Prostate gland (tissue), 2 donors: ENCODE results near the gene DEFB110. TPM values are rescaled to one million over a fixed set of nuclear protein-coding genes. Genes with fewer than 3 reads are reported as not detected.

Experiments
- DNase-seq: peaks from one replicate; pipeline ENCODE4 v3.0.0-alpha.2; 2019; ENCODE audit warnings: low spot score
- H3K27ac ChIP-seq, 2 donors: fragments of 200-600 bp; sonication (generic); 2 replicates each; pipeline ENCODE4 v1.5.1; 2017 to 2019
- H3K27me3 ChIP-seq: fragments of 200-600 bp; sonication (generic); replicated peaks from 2 replicates; pipeline ENCODE4 v1.5.1; 2019; ENCODE audit not compliant: insufficient read depth
- H3K36me3 ChIP-seq, 2 donors: fragments of 200-600 bp; sonication (generic); 1 replicate in 1 of 2; 2 replicates in 1 of 2; pipeline versions ENCODE4 v1.5.1 to v1.8.1; 2017 to 2019
- H3K4me1 ChIP-seq: fragments of 200-600 bp; sonication (generic); replicated peaks from 2 replicates; pipeline ENCODE4 v1.5.1; 2019
- H3K4me3 ChIP-seq, 2 donors: fragments of 200-600 bp; sonication (generic); 2 replicates each; pipeline ENCODE4 v1.5.1; 2017 to 2019
- H3K9me3 ChIP-seq: fragments of 200-600 bp; sonication (generic); 2 replicates; pipeline ENCODE4 v1.5.1; 2017
- POLR2A ChIP-seq: fragments of 450-650 bp; IDR thresholded peaks from one replicate; pipeline ENCODE4 v1.6.1; 2016; ENCODE audit warnings: antibody characterized with exemption, mild to moderate bottlenecking
- POLR2AphosphoS5 ChIP-seq: sonication (generic); formaldehyde crosslinking; IDR thresholded peaks from one replicate; pipeline ENCODE4 v1.6.1; 2017; ENCODE audit warnings: antibody characterized with exemption
- WGBS: methylation state at CpG from one replicate; pipeline ENCODE4 v1.1.5; 2018; 5-methylcytosine and 5-hydroxymethylcytosine counted together
- intact Hi-C: fragments of 100-400 bp; cut with DNase I; formaldehyde crosslinking; loops from one replicate; pipeline ENCODE4 v1.14.2; 2022
- total RNA-seq, 2 donors: library from RNA; depleted of rRNA; stranded (reverse); fragments of >200 nt; gene quantifications; one replicate each; pipeline ENCODE4 v1.1.0, GENCODE V29; 2016
- TF ChIP-seq, protein P1 (sequence below), 4 experiments: fragments of 200-600 bp in 2 of 4; fragments of 450-650 bp in 2 of 4; sonication (generic) in 2 of 4; IDR thresholded peaks; 1 replicate in 3 of 4; 2 replicates in 1 of 4; pipeline ENCODE4 v1.5.1; 2016 to 2019; ENCODE audit warnings: antibody characterized with exemption in 4 of 4, mild to moderate bottlenecking in 2 of 4, moderate library complexity in 2 of 4

Gene DEFB110
- total RNA-seq, 2 donors from 2014 or later = not detected

DNA sequence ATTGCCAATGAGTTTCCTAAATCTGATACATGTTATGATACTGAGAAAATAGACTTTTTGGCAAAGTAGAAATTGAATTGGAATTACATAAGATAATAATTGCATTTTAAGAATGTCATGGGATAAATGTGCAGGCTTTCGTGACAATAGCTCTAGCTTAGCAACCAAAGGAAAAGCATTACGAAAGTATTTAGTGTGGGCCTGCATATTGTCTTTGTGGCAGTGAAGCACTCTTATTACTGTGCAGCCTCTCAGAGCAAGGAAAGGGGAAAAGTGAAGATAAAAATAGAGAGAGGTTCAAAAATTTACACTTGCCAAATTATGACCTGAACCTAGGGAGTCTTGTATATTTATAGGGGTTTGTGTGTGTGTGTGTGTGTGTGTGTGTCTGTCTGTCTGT, 39.7 kb downstream of the DEFB110 start:
- WGBS = 94% methylated on average over 2 of the region's 2 CpGs
- H3K4me3 ChIP-seq = no peak overlapping the region
- no peaks in the 10 kb centered on the region for H3K4me1 ChIP-seq
- TF ChIP-seq POLR2A (no peak), POLR2AphosphoS5 (no peak)
- TF ChIP-seq, protein P1, sequence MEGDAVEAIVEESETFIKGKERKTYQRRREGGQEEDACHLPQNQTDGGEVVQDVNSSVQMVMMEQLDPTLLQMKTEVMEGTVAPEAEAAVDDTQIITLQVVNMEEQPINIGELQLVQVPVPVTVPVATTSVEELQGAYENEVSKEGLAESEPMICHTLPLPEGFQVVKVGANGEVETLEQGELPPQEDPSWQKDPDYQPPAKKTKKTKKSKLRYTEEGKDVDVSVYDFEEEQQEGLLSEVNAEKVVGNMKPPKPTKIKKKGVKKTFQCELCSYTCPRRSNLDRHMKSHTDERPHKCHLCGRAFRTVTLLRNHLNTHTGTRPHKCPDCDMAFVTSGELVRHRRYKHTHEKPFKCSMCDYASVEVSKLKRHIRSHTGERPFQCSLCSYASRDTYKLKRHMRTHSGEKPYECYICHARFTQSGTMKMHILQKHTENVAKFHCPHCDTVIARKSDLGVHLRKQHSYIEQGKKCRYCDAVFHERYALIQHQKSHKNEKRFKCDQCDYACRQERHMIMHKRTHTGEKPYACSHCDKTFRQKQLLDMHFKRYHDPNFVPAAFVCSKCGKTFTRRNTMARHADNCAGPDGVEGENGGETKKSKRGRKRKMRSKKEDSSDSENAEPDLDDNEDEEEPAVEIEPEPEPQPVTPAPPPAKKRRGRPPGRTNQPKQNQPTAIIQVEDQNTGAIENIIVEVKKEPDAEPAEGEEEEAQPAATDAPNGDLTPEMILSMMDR (IDR thresholded peaks at IDR 0.05) = no peak
- no peaks in the 10 kb centered on the region for H3K27me3 ChIP-seq
- intact Hi-C loops = no loop called here
- DNase-seq = no peak
- H3K9me3 ChIP-seq = no peaks in the 10 kb centered on the region
- no peaks in the 10 kb centered on the region for H3K36me3 ChIP-seq
- no peak overlapping the region for H3K27ac ChIP-seq

DNA sequence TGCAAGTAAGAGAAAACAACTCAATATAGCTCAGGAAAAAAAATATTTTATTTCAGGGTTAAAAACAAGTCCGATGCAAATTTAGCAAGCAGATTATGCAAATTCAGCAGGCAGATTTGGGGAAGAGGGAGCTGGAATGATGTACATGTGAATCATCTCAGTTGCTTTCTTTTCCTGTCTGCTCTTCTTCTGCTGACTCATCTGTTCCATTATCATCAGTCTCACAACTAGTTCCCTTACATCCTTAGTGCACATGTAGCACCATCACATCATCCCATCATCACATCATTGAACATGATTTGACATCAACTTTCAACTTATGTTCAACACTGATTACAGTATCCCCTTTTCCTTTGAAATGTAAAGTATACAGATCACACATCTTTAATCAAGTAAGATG, 40.9 kb downstream of the DEFB110 start:
- H3K4me3 ChIP-seq = no peak overlapping the region
- no peaks in the 10 kb centered on the region for H3K4me1 ChIP-seq
- no peak for DNase-seq
- TF ChIP-seq POLR2AphosphoS5 (no peak), POLR2A (no peak)
- TF ChIP-seq, protein P1 (IDR thresholded peaks at IDR 0.05) = no peak
- no peaks in the 10 kb centered on the region for H3K36me3 ChIP-seq
- H3K27ac ChIP-seq = no peak overlapping the region
- intact Hi-C loops = no loop called here
- no peaks in the 10 kb centered on the region for H3K9me3 ChIP-seq
- WGBS = 88% methylated on average over 1 of the region's 1 CpG
- H3K27me3 ChIP-seq = no peaks in the 10 kb centered on the region

DNA sequence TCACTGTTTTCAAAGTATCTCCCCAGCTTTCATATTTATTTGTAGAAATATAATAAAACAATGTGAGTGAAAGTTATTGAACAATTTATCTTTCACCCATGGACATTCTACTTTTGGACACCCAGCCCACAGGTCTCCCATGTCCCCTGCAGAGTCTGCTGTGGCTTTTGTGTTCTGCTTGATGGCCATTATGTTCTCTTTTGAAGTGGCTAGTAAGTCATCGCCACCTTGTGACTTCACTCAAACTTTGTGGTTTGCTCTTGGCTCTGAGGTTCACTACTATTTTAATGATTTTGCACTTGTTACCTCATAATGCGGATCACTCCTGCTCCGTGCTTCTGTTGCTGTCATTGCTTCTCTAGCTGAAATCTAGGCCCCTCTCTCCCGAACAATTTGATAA, 42.2 kb downstream of the DEFB110 start:
- H3K9me3 ChIP-seq = no peaks in the 10 kb centered on the region

DNA sequence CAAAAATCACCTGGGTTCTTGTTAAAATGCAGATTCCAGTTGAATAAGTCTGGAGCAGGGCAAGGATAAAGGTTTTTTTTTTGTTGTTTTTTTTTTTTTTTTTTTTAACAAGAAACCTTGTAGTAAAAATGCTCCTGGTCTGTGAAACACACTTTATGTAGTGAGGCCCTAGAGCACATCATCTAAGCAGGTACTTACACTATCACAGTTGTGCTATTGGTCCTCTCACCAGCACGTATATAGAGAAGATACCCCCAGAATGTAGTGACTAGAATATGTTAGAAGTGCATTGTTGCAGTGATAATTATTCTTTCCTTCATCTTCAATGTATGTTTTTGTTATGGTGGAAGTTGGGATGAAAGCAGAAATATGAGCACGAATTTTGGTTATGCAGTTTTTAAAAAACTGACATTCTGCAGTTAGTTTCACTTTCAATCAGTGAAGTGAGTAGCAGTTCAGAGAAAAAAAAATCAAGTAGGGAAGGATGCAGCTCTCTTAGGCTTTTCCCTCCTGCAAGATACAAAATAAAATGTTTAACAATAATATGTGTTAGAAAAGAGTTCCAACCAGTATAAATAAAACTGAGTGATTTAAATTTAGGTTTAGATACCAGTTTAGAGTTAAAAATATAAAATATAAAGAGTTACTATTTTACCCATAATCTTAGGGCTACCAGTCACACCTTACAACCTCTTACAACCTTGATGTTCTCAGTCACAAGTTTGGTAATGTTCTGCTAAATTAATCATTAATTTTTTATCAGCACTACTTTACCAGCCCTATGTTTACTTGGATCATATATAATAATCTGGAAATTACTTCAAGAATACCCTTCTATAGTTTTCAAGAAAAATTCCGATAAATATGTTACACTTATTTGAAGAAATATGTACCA, 43.2 kb downstream of the DEFB110 start:
- H3K4me1 ChIP-seq = no peaks in the 10 kb centered on the region
- intact Hi-C loops = no loop called here
- no peak for DNase-seq
- H3K27ac ChIP-seq = no peak overlapping the region
- no peak overlapping the region for H3K4me3 ChIP-seq
- WGBS = 36% methylated on average over 3 of the region's 3 CpGs
- H3K36me3 ChIP-seq = no peaks in the 10 kb centered on the region
- no peaks in the 10 kb centered on the region for H3K27me3 ChIP-seq
- no peaks in the 10 kb centered on the region for H3K9me3 ChIP-seq
- TF ChIP-seq, protein P1 (IDR thresholded peaks at IDR 0.05) = no peak
- no peak for TF ChIP-seq POLR2AphosphoS5
- TF ChIP-seq POLR2A = no peak

More for the DNA sequence above, 42.2 kb downstream of the DEFB110 start:
- intact Hi-C loops = no loop called here
- Histone ChIP-seq H3K27me3 (no peaks in the 10 kb centered on the region), H3K4me3 (no peak overlapping the region), H3K36me3 (no peaks in the 10 kb centered on the region), H3K4me1 (no peaks in the 10 kb centered on the region), H3K27ac (no peak overlapping the region)
- DNase-seq = no peak
- TF ChIP-seq, protein P1 (IDR thresholded peaks at IDR 0.05) = no peak
- TF ChIP-seq POLR2AphosphoS5 = no peak
- 80% methylated on average over 4 of the region's 4 CpGs for WGBS

DNA sequence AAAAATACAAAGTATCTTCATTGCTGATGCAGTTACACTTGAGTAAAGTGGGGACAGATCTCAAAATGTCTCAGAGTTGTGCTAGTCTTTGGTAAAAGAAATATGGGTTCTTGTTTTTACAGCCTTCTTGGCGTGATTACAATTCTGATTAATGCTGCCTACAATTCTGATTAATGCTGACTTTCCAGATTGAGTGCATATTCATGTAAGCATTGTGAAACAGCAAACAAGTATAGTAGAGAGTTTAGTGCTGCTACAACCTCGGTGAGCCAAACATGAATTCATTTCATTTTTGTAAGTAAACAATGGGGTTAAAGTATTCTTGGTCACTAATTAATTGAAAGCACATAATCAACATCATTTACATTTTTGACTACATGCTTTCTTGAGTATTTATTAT, 52.2 kb downstream of the DEFB110 start, which contains the start of gene DEFB113:
Gene DEFB113 (minus strand): TSS at position 21 of the 400 bp plus-strand sequence. CDS start 0 bp downstream, at position 21.
- intact Hi-C loops = no loop called here
- no peaks in the 10 kb centered on the region for H3K4me1 ChIP-seq
- no peak for TF ChIP-seq POLR2AphosphoS5
- TF ChIP-seq, protein P1 (IDR thresholded peaks at IDR 0.05) = no peak
- TF ChIP-seq POLR2A = no peak

More for the DNA sequence above, 52.2 kb downstream of the DEFB110 start, which contains the start of gene DEFB113:
- no peak within 1 kb of the TSS for H3K27ac ChIP-seq
- DNase-seq = no peak
- H3K9me3 ChIP-seq = no peaks in the 10 kb centered on the region
- H3K4me3 ChIP-seq = no peak within 1 kb of the TSS
- H3K36me3 ChIP-seq = no peaks in the 10 kb centered on the region
- H3K27me3 ChIP-seq = no peaks in the 10 kb centered on the region
- WGBS = 58% methylated on average over 2 of the region's 2 CpGs
